Inferior parietal cortex (tissue), 1 donor: ENCODE measurements around the gene ARFGAP1.
"Not testable (repeated sequence)": the region's sequence is repeated elsewhere in the genome, so short reads cannot be mapped to it uniquely, and the experiment has no call there.

Experiments
- DNase-seq: peaks from one replicate; pipeline ENCODE4 v3.0.0-alpha.2; 2016; ENCODE audit errors: extremely low spot score

ARFGAP1 gene

GRCh38 chr20:63240004-63240403 is 32.6 kb upstream of the ARFGAP1 start:
- DNase-seq = no peak

DNA sequence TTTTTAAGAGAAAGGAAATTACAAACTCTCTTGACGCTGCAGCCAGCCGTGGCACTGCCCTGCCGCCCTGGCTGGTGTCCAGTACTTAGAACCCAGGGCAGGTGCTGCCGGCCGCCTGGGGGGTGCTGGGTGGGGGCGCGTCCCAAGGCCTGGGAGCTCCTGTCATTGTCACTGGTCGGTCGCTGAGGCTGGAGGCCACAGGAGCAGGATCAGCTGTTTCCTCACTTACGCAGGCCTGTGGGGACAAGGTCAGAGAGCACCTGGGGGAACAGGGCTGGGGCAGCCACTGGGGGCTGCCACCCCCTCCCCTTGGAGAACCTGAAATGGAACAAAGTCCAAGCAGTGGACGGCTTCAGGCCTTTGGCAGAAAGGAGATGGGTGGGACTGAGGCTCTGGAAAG is 31.3 kb upstream of the ARFGAP1 start:
- no peak for DNase-seq

- no peak for DNase-seq
These were observed 29.9 kb upstream of the ARFGAP1 start for GRCh38 chr20:63242736-63243135.

GRCh38 chr20:63243604-63244247 is 28.9 kb upstream of the ARFGAP1 start:
- no peak for DNase-seq

DNA sequence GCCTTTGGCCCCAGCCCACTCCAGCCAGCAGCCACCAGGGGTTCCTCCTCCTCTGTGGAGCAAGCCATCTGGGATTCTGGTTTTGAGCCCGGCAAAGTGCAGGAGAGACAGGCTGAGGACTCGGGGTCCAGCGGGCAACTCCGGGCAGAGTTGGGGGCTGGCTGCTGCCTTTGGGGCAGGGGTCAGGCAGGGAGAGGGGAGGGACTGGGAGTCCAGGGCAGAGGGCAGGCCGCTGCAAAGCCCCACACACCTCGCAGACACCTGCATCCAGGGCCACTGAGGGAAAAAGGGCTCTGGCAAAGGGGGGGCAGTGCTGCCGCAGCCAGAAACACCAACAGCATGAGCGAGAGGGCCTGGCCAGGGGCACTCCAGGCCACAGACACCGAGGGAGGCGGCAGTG is 28.1 kb upstream of the ARFGAP1 start:
- no peak for DNase-seq

DNA sequence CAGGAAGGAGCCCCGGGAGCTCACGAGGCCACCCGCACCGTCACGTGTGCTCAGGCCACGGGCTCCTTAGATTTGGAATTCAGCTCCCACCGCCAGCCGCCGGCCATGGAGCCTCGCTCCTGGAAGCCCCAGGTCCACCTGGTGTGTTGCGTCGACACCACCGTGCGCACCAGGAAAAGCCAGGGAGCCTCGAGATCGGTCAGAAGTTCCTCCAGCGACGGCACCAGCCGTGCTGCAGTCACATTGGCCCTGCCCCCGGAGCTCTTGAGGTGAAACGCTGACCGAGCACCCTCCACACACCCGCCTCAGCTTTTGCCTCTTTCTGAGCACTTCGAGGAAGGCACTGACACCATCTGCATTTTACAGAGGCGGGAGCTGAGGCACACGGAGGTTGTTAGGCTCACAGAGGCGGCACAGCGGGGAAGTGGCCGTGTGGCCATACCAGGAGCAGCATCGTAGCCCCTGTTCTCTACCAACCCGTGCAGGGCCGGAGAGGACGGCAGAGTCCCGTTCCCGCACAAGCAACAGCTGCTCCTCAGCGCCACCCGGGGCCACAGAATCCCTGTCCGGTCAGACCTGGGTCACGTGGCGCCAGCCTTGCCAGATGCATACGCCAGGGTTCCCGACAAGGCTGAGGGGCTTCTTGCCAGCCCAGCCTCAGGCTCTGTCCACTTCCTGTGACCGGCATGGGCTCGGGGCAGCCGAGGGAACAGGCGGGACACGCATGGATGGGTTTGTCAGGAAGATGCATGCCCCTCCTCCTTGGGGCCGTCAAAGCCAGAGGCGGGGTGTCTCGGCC is 25.9 kb upstream of the ARFGAP1 start:
- no peak for DNase-seq

GRCh38 chr20:63247671-63248228 is 24.9 kb upstream of the ARFGAP1 start:
- DNase-seq = no peak

DNA sequence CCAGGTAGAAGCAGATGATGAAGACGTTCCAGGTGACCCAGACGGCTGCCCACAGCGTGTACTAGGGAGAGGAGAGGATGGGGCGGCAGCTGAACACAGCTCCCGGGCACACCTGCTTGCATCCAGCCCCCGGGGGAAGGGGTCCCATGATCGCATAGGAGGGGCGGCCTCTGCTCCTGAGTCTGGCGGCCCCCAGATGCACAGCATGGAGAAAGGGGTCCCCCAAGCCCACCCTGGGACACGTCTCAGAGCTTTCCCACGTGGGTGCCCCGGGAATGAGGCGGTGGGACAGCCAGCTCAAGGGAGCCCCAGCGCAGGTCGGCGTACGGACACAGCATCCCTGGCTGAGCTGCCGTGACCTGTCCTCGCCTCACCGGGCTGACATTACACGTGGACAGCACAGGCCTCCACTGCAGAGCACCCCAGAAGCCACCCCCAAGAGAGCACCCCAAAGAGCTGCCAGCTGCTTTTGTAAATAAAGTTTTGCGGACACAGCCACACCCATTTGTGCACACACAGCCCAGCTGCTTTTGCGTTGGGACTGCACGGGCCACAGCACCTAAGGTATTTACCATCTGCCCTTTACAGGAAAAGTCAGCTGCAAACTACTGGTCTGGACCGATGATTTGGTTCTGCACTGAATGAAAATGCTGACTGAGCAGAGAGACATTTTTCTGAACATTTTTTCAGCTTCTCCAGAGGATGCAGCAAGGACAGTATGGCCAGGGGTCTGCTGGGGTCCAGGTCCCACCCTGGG is 23.6 kb upstream of the ARFGAP1 start:
- no peak for DNase-seq

DNA sequence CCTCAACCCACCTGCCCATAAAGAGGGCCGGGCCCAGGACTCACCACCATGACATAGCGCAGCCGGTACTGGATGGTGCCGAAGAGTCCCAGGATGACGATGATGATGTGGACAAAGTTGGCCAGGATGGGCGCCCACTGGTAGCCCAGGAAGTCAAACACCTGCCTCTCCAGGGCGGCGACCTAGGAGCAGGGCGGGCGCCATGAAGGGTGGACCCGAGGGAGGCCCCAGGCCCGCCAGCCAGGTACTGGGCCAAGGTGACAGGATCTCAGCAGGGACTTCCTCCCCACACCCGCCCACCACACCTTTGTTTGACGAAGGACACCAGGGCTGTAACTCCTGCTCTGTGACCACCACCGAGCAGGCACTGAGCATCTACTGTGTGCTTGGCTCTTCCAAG is 22.7 kb upstream of the ARFGAP1 start:
- no peak for DNase-seq

DNA sequence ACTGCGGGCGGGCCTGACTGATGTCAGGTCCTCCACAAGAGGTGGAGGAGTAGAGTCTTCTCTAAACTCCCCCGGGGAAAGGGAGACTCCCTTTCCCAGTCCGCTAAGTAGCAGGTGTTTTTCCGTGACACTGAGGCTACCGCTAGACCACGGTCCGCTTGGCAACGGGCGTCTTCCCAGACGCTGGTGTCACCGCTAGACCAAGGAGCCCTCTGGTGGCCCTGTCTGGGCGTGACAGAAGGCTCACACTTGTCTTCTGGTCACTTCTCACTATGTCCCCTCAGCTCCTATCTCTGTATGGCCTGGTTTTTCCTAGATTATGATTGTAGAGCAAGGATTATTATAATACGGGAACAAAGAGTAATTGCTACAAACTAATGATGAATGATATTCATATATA is 21.3 kb upstream of the ARFGAP1 start:
- not testable (repeated sequence) for DNase-seq

DNA sequence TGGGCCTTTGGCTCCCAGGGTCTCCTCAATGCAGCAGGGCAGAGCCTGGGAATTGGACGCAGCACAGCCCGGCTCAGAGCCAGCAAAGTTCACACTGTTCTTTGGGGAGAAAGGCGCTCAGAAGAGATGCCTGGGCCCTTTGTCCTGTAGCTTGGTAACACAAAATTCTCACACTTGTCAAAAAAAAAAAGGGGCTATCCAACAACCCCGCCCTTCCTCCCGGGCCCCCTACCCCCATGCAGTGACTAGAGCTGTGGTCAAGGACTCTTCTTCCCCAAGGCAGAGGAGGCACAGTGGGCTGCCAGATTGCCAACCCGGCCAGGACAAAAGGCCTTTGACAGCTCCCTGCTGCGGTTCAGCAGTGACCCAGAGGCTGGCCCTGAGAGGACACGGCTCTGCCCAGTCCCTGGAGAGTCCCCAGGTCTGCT is 20.3 kb upstream of the ARFGAP1 start:
- DNase-seq = no peak

DNA sequence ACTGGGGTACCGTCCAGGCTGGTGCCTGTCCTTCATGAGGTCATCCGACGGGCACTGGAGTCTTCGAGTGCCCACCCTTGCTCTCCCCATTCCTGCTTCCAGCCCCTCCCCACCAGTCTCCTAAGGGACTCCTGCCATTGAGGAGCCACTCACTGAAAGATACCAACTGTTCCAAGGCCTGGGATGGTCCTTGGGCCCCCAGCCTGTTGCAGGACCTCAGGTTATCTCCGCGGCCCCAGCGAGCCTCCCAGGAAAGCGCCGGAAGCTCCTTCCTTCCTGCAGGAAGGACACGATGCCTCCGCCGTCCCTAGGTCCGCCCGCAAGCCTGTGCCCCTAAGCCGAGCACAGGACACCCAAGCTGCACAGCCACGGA is 19.6 kb upstream of the ARFGAP1 start:
- no peak for DNase-seq

DNA sequence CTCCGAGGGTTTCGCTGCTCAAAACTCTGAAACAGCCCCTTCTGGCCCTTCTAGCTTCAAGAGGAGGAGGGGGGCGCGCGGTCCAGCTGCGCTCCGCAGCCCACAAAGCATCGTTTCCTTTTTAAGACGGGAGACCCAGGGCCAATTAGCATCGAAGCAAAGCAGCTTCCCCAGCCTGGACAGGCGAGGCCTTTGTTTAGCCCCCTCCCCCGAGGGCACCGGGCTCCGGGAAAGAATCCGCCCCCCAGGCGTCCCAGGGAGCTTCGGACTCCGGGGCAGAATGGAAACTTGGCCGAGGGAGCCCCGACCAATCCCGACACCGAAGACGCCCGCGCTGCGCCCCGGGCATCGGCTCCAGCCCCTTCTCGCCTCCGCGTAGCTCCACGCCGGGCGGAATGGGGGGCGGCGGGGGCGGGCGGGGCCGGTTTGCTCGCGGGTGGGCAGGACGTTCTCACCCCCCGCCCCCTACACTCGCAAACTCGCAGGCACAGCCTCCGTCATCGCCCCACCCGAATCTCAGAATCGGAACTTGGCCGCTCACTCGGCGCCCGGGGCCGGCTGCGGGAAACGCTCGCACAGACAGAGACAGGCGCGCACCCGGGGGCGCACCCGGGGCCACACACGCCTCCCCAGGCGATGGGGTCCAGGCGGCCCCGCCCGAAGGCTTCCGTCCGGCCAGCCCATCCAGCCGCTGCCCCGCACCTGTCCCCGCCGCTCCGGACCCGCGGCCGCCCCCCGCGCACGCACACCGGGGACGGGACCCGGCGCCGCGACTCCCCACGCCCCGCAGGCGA is 19.0 kb upstream of the ARFGAP1 start:
- DNase-seq = no peak

- DNase-seq = no peak
These were observed 18.4 kb upstream of the ARFGAP1 start, which contains the start of gene NKAIN4 for GRCh38 chr20:63254232-63254605. TSS of gene NKAIN4 (minus strand) at chr20:63254463. CDS start at chr20:63254450, 13 bp downstream.

DNA sequence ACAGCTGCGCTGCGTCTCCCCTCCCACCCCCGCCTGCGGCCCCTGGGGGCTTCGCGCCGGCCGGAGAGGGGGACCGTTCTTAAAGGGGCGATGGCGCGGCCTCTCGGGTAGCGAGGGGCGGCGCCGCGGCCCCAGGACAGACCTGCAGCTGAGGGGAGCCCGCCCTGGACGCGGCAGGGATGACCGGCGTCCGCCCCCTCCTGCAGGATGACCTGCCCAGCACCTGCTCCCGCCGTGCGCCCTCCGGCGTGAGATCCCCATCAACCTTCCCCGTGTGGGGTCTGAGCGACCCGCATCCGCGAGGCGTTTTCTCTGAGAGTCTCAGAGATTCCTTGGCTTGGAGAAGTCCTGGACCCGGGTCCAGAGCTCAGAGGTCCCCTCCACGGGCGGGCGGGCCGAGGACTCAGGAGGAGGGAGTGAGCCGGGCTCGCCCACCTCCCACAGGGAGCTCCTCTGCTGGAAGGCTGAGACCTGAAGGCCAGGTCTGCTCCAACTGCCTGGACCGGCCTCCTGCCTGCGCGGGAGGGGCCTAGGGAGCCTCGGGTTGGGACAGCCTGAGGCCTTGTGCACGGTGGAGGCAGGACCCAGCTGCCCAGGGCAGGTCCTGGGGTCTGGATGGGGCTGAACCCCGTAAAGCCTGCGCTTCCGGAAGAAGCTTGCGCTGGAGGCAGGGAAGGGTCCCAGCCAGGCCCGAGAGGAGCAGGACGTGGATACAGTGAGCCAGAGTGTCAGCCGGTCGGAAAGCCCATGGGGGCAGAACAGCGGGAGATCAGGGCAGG is 17.8 kb upstream of the ARFGAP1 start:
- DNase-seq = no peak

DNA sequence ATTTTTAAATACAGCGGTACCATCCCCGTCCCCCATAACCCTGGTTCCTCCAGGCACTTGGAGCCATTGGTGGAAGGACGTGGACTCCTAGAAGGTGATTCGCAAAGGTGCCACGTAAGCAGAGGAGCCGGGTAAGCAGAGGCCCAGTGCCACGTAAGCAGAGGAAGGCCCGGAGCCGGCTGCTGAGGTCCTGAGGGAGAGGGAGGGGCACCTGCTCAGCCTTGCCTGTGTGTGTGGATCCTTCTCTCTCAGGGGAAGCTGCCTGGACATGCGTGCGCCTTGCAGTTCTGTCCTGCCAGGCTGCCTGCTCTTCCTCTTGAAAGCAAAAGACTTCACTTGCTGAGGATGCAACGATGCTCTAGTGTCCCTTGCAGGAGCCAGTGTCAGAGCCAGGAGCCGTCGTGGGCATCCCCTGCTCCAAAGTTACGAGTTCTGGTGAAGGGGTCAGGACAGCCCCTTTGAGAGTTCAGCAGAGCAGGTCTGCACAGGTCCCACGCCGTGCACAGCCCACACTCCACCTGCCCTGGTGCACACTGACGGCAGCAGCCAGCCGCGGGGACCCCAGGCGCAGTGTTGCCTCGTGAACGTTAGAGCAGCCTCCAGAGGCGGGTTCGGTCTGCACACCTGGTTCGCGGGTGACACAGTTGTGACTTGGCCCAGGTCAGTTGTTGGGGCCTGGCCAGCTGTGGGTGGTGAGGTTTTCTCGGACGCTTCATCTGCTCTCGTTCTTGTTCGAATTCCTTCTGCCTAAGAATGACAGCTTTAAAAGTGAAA is 16.5 kb upstream of the ARFGAP1 start:
- no peak for DNase-seq

DNA sequence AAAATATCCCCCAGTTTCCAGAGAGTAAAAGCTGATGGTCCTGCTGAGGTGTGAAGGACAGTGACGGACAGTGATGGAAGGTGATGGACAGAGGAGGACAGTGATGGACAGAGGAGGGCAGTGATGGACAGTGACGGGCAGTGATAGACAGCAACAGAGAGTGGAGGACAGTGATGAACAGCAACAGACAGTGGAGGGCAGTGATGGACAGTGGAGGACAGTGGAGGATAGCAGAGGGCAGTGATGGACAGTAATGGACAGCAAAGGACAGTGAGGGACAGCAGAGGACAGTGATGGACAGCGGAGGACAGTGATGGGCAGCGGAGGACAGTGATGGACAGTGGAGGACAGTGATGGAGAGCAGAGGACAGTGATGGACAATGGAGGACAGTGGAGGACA is 15.7 kb upstream of the ARFGAP1 start:
- no peak for DNase-seq

DNA sequence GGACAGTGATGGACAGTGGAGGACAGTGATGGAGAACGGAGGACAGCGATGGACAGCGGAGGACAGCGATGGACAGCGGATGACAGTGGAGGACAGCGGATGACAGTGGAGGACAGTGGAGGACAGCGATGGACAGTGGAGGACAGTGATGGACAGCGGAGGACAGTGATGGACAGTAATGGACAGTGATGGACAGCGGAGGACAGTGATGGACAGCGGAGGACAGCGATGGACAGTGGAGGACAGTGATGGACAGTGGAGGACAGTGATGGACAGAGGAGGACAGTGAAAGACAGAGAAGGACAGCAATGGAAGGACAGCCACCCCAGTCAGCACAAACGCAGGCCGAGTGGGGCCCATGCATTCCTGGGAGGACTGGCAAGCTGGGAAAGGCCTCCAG is 15.0 kb upstream of the ARFGAP1 start:
- DNase-seq = no peak

- no peak for DNase-seq
These were observed 13.8 kb upstream of the ARFGAP1 start for GRCh38 chr20:63258781-63259180.
